ENCODE results near the gene MAD1L1. TPM values are rescaled to one million over a fixed set of nuclear protein-coding genes. Genes with fewer than 3 reads are reported as not detected.

The MAD1L1 gene
- total RNA-seq, 1 donor from 2014 or later, result 57.4 TPM

DNA sequence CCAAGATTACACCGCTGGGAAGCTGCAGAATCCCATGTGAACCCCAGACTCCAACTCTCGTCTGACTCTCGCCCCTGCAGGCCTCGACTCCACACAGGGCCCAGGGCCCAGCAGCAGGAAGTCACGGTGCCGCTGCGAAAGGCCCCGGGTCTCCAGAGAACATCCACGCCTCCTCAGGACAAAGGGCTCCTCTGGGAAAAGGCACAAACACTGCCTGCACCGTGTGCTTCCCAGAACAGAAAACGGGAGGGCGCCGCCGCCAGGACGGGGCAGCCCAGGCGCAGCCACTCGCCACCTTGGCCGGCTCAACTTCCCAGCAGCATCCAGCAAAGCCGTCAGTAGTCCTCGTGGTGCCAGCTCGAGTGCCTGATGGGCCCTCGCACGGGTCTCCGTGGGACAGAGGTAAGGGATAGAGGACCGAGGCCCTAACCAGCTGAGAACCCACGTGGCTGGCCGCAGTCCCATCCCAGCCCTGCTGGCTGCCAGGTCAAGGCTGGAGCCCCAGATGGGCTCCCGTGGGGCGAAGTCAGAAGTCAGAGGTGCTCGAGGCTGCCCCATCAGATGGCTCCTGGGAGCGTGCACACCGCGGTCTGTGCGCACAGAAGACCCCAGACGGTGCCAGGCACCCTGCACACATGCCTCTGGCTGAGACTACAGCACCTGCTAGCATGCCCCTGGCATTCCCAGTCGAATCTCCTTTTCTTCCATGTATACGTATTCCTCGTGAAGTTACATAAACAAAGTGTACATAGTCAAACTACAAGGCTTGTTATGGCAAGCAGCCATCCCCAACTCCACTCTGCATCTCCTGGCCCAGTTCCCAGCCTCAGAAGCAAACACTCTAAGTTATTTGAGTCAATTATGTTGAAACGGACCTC, 60.2 kb downstream of the MAD1L1 start:
- peak; percentile 98 for FAIRE-seq
- TF ChIP-seq, protein P1, sequence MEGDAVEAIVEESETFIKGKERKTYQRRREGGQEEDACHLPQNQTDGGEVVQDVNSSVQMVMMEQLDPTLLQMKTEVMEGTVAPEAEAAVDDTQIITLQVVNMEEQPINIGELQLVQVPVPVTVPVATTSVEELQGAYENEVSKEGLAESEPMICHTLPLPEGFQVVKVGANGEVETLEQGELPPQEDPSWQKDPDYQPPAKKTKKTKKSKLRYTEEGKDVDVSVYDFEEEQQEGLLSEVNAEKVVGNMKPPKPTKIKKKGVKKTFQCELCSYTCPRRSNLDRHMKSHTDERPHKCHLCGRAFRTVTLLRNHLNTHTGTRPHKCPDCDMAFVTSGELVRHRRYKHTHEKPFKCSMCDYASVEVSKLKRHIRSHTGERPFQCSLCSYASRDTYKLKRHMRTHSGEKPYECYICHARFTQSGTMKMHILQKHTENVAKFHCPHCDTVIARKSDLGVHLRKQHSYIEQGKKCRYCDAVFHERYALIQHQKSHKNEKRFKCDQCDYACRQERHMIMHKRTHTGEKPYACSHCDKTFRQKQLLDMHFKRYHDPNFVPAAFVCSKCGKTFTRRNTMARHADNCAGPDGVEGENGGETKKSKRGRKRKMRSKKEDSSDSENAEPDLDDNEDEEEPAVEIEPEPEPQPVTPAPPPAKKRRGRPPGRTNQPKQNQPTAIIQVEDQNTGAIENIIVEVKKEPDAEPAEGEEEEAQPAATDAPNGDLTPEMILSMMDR (IDR thresholded peaks at IDR 0.05; ENCODE audit: insufficient read depth, low read length, severe bottlenecking), result no peak
- Histone ChIP-seq H3K4me3 (ENCODE audit: low read depth, low read length) (no peak overlapping the region), H3K36me3 (ENCODE audit: control insufficient read depth, insufficient read depth, low read length) (no peaks in the 10 kb centered on the region), H3K27me3 (ENCODE audit: control insufficient read depth, insufficient read depth, low read length) (peaks cover 2% of the 10 kb centered on the region)
- DNase-seq (ENCODE audit: low read depth), result peak; percentile 87

DNA sequence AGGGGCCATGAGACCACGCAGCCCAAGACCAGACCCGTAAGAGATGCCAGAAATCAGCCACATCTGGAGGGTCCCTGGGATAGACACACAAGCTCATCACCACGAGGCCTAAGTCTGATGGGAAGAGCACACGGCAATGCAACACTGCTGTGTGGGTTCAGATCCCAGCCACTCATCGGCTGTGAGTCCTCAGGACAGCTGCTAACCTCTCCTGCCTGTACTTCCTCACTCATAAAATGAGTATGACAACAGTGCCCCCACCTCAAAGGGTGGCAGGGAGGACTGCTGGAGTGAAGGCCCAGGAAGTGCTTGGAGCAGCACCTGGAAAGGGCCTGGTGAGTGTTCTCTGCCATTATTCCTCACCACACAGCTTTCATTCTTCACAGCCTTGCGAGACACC, 60.9 kb downstream of the MAD1L1 start:
- H3K27me3 ChIP-seq (ENCODE audit: control insufficient read depth, insufficient read depth, low read length), result peaks cover 2% of the 10 kb centered on the region

DNA sequence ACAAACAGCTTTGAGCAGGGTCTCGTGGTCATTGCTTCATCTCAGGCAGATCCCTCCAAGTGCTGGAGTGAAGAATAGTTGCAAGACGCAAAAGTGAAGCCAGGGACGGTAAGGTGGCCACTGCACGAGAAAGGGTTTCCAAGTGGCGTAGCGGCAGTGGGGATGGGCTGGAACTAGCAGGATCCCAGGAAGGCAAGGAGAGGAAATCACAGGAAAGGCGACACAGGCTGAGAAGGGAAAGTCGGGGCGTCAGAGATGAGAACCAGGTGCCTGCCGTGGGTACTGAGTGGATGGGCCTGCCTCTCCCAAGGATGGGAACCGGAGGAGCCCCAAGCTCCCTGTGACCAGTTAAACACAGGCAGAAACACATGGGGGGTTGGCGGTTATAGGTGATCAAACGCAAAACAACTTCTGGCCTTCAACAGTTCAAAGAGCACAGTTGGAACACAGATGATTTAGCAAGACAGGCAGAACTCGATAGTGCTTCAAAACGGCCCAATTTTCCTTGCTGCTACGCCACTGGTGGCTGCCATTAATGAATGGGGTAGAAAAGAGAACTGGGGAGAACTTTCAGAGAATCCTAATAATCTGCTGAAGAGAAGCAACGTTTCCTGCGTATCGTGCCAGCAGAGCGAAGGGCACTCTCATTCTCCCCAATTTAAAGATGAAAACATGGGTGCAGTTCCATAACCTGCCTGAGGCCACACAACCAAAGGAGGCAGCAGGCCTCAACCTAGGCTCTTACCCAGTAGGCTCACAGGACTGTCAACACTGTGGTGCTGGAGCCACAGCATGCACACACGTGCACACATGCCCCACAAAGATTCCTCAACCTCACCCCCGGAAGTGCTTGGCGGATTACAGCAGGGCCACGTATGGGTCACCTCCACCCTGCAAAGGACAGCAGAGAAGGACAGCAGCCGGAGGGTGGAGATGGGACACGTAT, 61.9 kb downstream of the MAD1L1 start:
- DNase-seq (ENCODE audit: low read depth) (no peak), FAIRE-seq (no peak)
- TF ChIP-seq, protein P1 (IDR thresholded peaks at IDR 0.05; ENCODE audit: insufficient read depth, low read length, severe bottlenecking), result no peak
- Histone ChIP-seq H3K27me3 (ENCODE audit: control insufficient read depth, insufficient read depth, low read length) (peaks cover 2% of the 10 kb centered on the region), H3K36me3 (ENCODE audit: control insufficient read depth, insufficient read depth, low read length) (peaks cover 3% of the 10 kb centered on the region), H3K4me3 (ENCODE audit: low read depth, low read length) (no peak overlapping the region)

More for the DNA sequence above, 60.9 kb downstream of the MAD1L1 start:
- FAIRE-seq (no peak), DNase-seq (ENCODE audit: low read depth) (no peak)
- Histone ChIP-seq H3K36me3 (ENCODE audit: control insufficient read depth, insufficient read depth, low read length) (peaks cover 1% of the 10 kb centered on the region), H3K4me3 (ENCODE audit: low read depth, low read length) (no peak overlapping the region)
- TF ChIP-seq, protein P1 (IDR thresholded peaks at IDR 0.05; ENCODE audit: insufficient read depth, low read length, severe bottlenecking), result no peak

DNA sequence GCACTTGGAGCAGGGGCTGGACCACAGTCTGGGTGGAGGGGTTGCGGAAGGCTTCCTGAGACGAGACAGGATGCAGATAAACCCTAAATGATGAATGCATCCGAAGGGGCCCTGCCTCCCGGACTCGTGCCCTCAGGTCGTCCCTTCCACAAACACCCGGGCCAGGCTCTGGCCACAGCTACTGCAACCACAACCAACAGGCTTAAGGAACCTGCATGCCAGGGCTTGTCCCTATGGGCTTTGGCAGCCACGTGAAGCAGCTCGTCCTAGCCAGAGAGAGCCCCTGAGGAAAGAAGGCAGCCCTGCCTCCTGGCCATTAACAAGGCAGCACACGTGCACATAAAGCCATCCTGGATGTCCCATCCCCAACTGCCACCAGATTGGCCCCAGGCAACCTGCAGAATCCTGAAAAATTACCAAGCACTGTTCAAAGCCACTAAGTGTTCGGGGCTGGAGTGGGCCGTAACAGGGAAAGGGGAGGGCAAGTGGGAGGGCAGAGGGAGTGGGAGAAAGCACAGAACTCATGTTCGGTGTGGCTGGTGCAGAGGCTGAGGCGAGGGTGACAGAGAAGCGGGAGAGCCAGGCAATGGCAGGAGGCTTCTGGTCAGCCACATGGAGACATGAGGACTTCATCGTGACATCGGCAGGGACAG, 62.7 kb downstream of the MAD1L1 start:
- DNase-seq (ENCODE audit: low read depth) (peak; percentile 77), FAIRE-seq (no peak)
- Histone ChIP-seq H3K27me3 (ENCODE audit: control insufficient read depth, insufficient read depth, low read length) (peaks cover 2% of the 10 kb centered on the region), H3K36me3 (ENCODE audit: control insufficient read depth, insufficient read depth, low read length) (peaks cover 5% of the 10 kb centered on the region), H3K4me3 (ENCODE audit: low read depth, low read length) (no peak overlapping the region)
- TF ChIP-seq, protein P1 (IDR thresholded peaks at IDR 0.05; ENCODE audit: insufficient read depth, low read length, severe bottlenecking), result no peak

DNA sequence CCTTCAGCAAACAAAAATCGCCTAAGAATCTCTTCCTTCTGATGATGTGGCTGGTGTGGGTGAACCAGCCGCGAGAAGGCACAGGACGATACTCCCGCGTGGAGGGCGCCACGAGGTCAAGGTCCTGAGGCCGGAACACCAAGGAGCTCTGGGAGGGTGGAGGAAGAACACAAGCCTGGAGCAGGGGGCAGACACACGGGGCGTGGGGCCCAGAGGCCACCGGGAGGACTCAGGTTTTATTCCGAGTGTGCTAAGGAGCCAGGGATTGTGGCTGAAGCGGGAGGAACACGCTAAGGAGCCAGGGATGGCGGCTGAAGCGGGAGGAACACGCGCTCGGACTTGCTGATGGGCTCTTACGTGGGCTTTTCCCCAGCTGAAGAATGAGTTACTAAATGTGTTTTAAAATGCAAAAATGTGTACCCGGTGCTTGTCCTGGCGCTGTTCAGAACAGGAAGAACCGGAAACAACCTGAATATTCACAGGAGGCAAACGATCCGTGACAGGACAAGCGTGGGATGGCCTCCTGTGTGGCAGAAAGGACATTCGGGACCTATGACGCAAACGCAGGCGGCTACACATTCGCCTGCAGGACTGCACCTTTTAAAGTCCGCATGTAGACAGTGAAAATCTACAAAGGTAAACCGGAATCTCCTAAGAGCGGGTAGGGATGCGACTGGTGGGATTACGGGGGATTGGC, 64.0 kb downstream of the MAD1L1 start:
- Histone ChIP-seq H3K4me3 (ENCODE audit: low read depth, low read length) (no peak overlapping the region), H3K36me3 (ENCODE audit: control insufficient read depth, insufficient read depth, low read length) (peaks cover 5% of the 10 kb centered on the region), H3K27me3 (ENCODE audit: control insufficient read depth, insufficient read depth, low read length) (peaks cover 2% of the 10 kb centered on the region)
- peak; percentile 5 for DNase-seq (ENCODE audit: low read depth)
- no peak for FAIRE-seq
- TF ChIP-seq, protein P1 (IDR thresholded peaks at IDR 0.05; ENCODE audit: insufficient read depth, low read length, severe bottlenecking), result no peak

All from bronchial epithelial cell (primary cell).